Vagina (tissue), 2 donors: ENCODE data around the gene ADORA1. TPM values are rescaled to one million over a fixed set of nuclear protein-coding genes. Genes with fewer than 3 reads are reported as not detected.

Experiments
- DNase-seq, 2 donors: peaks; one replicate each; pipeline ENCODE4 v3.0.0-alpha.2; 2017; ENCODE audit errors: extremely low spot score in 2 of 2
- H3K27ac ChIP-seq: fragments of 200-600 bp; sonication (generic); one replicate; pipeline ENCODE4 v1.5.1; 2019
- H3K27me3 ChIP-seq: fragments of 200-600 bp; sonication (generic); one replicate; pipeline ENCODE4 v1.5.1; 2019
- H3K36me3 ChIP-seq, 2 donors: fragments of 200-600 bp; sonication (generic); one replicate each; pipeline ENCODE4 v1.5.1; 2017 to 2019
- H3K4me1 ChIP-seq: fragments of 200-600 bp; sonication (generic); one replicate; pipeline ENCODE4 v1.5.1; 2019
- H3K4me3 ChIP-seq, 2 donors: fragments of 200-600 bp; sonication (generic); 1 replicate in 1 of 2; 2 replicates in 1 of 2; pipeline ENCODE4 v1.5.1; 2016 to 2019
- H3K9me3 ChIP-seq: fragments of 200-600 bp; sonication (generic); one replicate; pipeline ENCODE4 v1.5.1; 2019
- POLR2A ChIP-seq, 2 donors: fragments of 450-650 bp; IDR thresholded peaks; one replicate each; pipeline ENCODE4 v1.6.1; 2017; ENCODE audit warnings: antibody characterized with exemption in 2 of 2, mild to moderate bottlenecking in 2 of 2, moderate library complexity in 2 of 2
- POLR2AphosphoS5 ChIP-seq, 2 donors: sonication (generic); formaldehyde crosslinking; IDR thresholded peaks; one replicate each; pipeline ENCODE4 v1.9.0; 2017; ENCODE audit warnings: antibody characterized with exemption in 2 of 2, mild to moderate bottlenecking in 2 of 2, low read depth in 1 of 2; ENCODE audit not compliant: insufficient read depth in 1 of 2
- intact Hi-C: fragments of 100-400 bp; cut with DNase I; formaldehyde crosslinking; loops from one replicate; pipeline ENCODE4 v1.15.1; 2023
- total RNA-seq: library from RNA; depleted of rRNA; stranded (reverse); fragments of >200 nt; gene quantifications from one replicate; pipeline ENCODE4 v1.2.3, GENCODE V29; 2016
- TF ChIP-seq, protein P1 (sequence below), 3 experiments: fragments of 450-650 bp in 2 of 3; fragments of 200-600 bp in 1 of 3; sonication (generic) in 1 of 3; IDR thresholded peaks; one replicate each; pipeline ENCODE4 v1.5.1; 2017 to 2019; ENCODE audit warnings: antibody characterized with exemption in 3 of 3, mild to moderate bottlenecking in 2 of 3, moderate library complexity in 2 of 3

ADORA1 gene
- total RNA-seq, 1 donor from 2014 or later, result 5.2 TPM

DNA sequence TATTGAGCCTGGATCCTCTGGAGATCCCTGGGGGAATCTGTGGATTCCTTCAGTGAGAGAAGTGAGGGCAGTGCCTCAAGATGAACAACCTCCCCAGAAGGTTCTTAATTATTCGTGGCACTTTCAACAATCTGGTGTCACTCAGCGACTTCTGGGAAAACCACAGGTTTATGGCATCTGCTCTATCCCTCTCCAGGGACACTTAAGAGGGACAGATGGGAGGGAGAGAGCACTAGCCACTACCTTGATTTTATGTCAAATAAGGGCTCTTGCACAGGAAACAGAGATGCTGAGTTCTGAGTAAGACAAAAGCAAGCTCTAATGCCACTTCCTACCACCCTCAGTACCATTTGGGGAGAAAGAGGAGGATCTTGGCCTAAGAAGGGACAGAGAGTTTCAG, 80.2 kb downstream of the ADORA1 start:
- Histone ChIP-seq H3K27me3 (no peaks in the 10 kb centered on the region), H3K4me3 (no peak overlapping the region), H3K9me3 (no peaks in the 10 kb centered on the region), H3K27ac (no peak overlapping the region), H3K4me1 (peaks cover 7% of the 10 kb centered on the region), H3K36me3 (no peaks in the 10 kb centered on the region)
- intact Hi-C loops, result no loop called here
- no peak for TF ChIP-seq POLR2A (IDR thresholded peaks at IDR 0.05)
- TF ChIP-seq, protein P1, sequence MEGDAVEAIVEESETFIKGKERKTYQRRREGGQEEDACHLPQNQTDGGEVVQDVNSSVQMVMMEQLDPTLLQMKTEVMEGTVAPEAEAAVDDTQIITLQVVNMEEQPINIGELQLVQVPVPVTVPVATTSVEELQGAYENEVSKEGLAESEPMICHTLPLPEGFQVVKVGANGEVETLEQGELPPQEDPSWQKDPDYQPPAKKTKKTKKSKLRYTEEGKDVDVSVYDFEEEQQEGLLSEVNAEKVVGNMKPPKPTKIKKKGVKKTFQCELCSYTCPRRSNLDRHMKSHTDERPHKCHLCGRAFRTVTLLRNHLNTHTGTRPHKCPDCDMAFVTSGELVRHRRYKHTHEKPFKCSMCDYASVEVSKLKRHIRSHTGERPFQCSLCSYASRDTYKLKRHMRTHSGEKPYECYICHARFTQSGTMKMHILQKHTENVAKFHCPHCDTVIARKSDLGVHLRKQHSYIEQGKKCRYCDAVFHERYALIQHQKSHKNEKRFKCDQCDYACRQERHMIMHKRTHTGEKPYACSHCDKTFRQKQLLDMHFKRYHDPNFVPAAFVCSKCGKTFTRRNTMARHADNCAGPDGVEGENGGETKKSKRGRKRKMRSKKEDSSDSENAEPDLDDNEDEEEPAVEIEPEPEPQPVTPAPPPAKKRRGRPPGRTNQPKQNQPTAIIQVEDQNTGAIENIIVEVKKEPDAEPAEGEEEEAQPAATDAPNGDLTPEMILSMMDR (IDR thresholded peaks at IDR 0.05), result no peak
- TF ChIP-seq POLR2AphosphoS5 (IDR thresholded peaks at IDR 0.05; ENCODE audit: insufficient read depth in 1 of 2, low read depth in 1 of 2), result no peak
- DNase-seq, result no peak

DNA sequence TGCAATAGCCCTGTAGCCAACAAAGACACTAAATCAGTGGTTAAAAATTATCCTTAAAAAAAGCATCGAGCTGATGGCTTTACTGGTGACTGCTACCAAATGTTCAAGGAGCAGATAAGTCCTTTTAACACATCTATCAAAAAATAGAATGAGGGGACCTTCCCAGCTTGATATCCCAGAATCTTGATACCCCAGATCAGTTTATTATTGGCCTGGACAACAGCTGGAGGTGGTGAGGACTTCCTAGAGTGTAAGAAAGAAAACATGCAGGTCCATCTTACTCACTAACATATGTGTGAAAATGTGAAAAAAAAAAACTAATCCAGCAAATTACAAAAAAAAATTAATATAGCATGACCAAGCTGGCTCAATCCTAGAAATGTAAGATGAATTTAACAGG, 80.7 kb downstream of the ADORA1 start:
- H3K27me3 ChIP-seq, result no peaks in the 10 kb centered on the region

DNA sequence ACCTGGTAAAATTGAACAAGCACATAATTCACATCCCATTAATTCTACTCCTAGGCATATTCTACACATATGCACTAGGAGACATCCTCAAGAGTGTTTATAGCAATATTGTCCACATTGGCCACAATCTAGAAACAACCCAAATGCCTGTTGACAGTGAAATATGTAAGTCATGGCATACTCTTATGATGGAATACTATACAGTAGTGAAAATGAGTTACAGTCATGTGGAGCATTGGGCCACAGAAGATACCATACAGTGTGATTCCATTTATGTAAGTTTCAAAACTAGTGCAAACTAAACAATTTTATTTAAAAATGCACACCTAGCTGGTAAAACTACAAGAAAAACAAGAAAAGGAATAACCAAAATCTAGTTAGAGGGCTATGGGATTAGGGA, 82.8 kb downstream of the ADORA1 start:
- Histone ChIP-seq H3K4me3 (no peak overlapping the region), H3K27me3 (no peaks in the 10 kb centered on the region), H3K9me3 (no peaks in the 10 kb centered on the region), H3K27ac (no peak overlapping the region), H3K4me1 (no peaks in the 10 kb centered on the region), H3K36me3 (no peaks in the 10 kb centered on the region)
- intact Hi-C loops, result loop anchor here (5.0 kb wide), 1 partner anchor 88 kb away; no protein-coding TSS in a partner anchor
- TF ChIP-seq, protein P1 (IDR thresholded peaks at IDR 0.05), result no peak
- TF ChIP-seq POLR2AphosphoS5 (IDR thresholded peaks at IDR 0.05; ENCODE audit: insufficient read depth in 1 of 2, low read depth in 1 of 2) (no peak), POLR2A (IDR thresholded peaks at IDR 0.05) (no peak)
- no peak for DNase-seq

More for the DNA sequence above, 80.7 kb downstream of the ADORA1 start:
- TF ChIP-seq POLR2A (IDR thresholded peaks at IDR 0.05) (no peak), POLR2AphosphoS5 (IDR thresholded peaks at IDR 0.05; ENCODE audit: insufficient read depth in 1 of 2, low read depth in 1 of 2) (no peak)
- TF ChIP-seq, protein P1 (IDR thresholded peaks at IDR 0.05), result no peak
- Histone ChIP-seq H3K4me1 (peaks cover 3% of the 10 kb centered on the region), H3K9me3 (no peaks in the 10 kb centered on the region), H3K27ac (no peak overlapping the region), H3K36me3 (no peaks in the 10 kb centered on the region), H3K4me3 (no peak overlapping the region)
- intact Hi-C loops, result no loop called here
- DNase-seq, result no peak

DNA sequence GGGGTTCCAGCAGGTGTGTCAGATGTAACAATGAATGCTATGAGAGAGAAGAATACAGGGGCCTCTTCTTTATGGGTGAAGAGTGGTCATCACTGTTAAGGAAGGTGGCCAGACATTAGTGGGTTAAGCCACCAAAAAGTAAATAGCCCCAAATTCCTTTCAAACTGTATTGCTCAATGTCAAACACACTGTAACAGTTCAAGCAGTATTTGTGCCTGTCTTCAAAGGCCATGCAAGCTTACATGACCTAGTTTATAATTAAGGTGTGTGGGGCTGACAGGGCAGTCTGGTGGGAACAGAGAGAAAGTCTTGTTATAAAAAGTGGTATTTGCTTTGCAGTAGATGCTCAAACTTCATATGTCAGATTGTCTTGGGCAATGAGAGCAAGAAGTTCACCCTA, 83.5 kb downstream of the ADORA1 start:
- Histone ChIP-seq H3K36me3 (no peaks in the 10 kb centered on the region), H3K9me3 (no peaks in the 10 kb centered on the region), H3K4me1 (no peaks in the 10 kb centered on the region), H3K4me3 (no peak overlapping the region), H3K27ac (no peak overlapping the region), H3K27me3 (no peaks in the 10 kb centered on the region)
- TF ChIP-seq, protein P1 (IDR thresholded peaks at IDR 0.05), result no peak
- TF ChIP-seq POLR2AphosphoS5 (IDR thresholded peaks at IDR 0.05; ENCODE audit: insufficient read depth in 1 of 2, low read depth in 1 of 2), result no peak
- no peak for TF ChIP-seq POLR2A (IDR thresholded peaks at IDR 0.05)
- DNase-seq, result no peak
- intact Hi-C loops, result loop anchor here (5.0 kb wide), 1 partner anchor 89 kb away; no protein-coding TSS in a partner anchor

DNA sequence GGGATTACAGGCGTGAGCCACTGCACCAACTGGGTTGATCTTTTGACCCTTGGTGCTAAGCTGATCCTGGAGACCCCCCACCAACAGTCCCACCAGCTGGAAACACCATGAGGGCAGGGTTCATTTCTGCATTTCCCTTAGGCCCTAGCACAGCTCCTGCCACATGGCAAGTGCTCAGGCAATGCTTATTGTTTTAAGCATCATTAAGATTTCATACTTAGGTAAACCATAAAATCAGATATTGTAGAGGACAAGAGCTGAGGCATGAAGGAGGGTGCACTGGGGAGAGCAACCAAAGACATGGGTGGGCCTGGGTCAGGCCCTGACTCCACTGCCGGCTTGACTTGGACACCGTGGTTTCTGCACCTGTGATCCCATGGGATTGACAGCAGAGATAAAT, 84.3 kb downstream of the ADORA1 start:
- no peak for DNase-seq
- Histone ChIP-seq H3K36me3 (no peaks in the 10 kb centered on the region), H3K27me3 (no peaks in the 10 kb centered on the region), H3K4me3 (no peak overlapping the region), H3K9me3 (no peaks in the 10 kb centered on the region), H3K27ac (no peak overlapping the region), H3K4me1 (no peaks in the 10 kb centered on the region)
- intact Hi-C loops, result loop anchor here (5.0 kb wide), 1 partner anchor 90 kb away; no protein-coding TSS in a partner anchor
- no peak for TF ChIP-seq POLR2A (IDR thresholded peaks at IDR 0.05)
- TF ChIP-seq POLR2AphosphoS5 (IDR thresholded peaks at IDR 0.05; ENCODE audit: insufficient read depth in 1 of 2, low read depth in 1 of 2), result no peak
- TF ChIP-seq, protein P1 (IDR thresholded peaks at IDR 0.05), result no peak
